DOHH2 (cell line): ENCODE data around the gene PXK.

Source experiments
- EZH2phosphoT487 ChIP-seq: fragments of 200-600 bp; sonication (generic); IDR thresholded peaks from 2 replicates; pipeline ENCODE4 v1.6.1; 2017; ENCODE audit warnings: borderline replicate concordance, mild to moderate bottlenecking, antibody characterized with exemption, low read length, moderate library complexity, mixed read lengths
- TF ChIP-seq, protein P1 (sequence below): fragments of 200-600 bp; sonication (generic); IDR thresholded peaks from one replicate; pipeline ENCODE4 v1.5.1; 2014; ENCODE audit warnings: antibody characterized with exemption, mild to moderate bottlenecking, low read depth, low read length; ENCODE audit not compliant: poor library complexity, severe bottlenecking

- TF ChIP-seq EZH2phosphoT487: no peak
- TF ChIP-seq, protein P1, sequence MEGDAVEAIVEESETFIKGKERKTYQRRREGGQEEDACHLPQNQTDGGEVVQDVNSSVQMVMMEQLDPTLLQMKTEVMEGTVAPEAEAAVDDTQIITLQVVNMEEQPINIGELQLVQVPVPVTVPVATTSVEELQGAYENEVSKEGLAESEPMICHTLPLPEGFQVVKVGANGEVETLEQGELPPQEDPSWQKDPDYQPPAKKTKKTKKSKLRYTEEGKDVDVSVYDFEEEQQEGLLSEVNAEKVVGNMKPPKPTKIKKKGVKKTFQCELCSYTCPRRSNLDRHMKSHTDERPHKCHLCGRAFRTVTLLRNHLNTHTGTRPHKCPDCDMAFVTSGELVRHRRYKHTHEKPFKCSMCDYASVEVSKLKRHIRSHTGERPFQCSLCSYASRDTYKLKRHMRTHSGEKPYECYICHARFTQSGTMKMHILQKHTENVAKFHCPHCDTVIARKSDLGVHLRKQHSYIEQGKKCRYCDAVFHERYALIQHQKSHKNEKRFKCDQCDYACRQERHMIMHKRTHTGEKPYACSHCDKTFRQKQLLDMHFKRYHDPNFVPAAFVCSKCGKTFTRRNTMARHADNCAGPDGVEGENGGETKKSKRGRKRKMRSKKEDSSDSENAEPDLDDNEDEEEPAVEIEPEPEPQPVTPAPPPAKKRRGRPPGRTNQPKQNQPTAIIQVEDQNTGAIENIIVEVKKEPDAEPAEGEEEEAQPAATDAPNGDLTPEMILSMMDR: no peak
These were observed 8.0 kb downstream of the PXK start for GRCh38 chr3:58340594-58341244.
